MM.1S (cell line): ENCODE results near the gene B4GALNT1.
A peak's percentile ranks its signal among the peaks of the same experiment; 100 is the strongest.

Experiments
- DNase-seq: peaks from one replicate; pipeline ENCODE4 v3.0.0-alpha.2; 2015
- H2AFZ ChIP-seq: fragments of 300-600 bp; sonication (generic); 2 replicates; pipeline ENCODE4 v1.6.0; 2016; ENCODE audit warnings: antibody characterized with exemption, low read length
- H3F3A ChIP-seq: fragments of 300-600 bp; sonication (generic); 2 replicates; pipeline ENCODE4 v1.6.1; 2016; ENCODE audit warnings: mild to moderate bottlenecking, antibody characterized with exemption, low read length, moderate library complexity, mixed read lengths; ENCODE audit not compliant: insufficient read depth
- H3K27ac ChIP-seq: fragments of 300-600 bp; sonication (generic); 2 replicates; pipeline ENCODE4 v1.5.1; 2016; ENCODE audit warnings: mild to moderate bottlenecking, low read length
- H3K27me3 ChIP-seq: fragments of 300-600 bp; sonication (generic); replicated peaks from 2 replicates; pipeline ENCODE4 v1.6.0; 2016; ENCODE audit warnings: low read length; ENCODE audit not compliant: insufficient read depth
- H3K36me3 ChIP-seq: fragments of 300-600 bp; sonication (generic); replicated peaks from 2 replicates; pipeline ENCODE4 v1.6.1; 2016; ENCODE audit warnings: mild to moderate bottlenecking, low read length, mixed read lengths; ENCODE audit not compliant: insufficient read depth
- H3K4me1 ChIP-seq: fragments of 300-600 bp; sonication (generic); 2 replicates; pipeline ENCODE4 v1.6.1; 2016; ENCODE audit warnings: low read length, mixed read lengths
- H3K4me2 ChIP-seq: fragments of 300-600 bp; sonication (generic); 2 replicates; pipeline ENCODE4 v1.6.0; 2016; ENCODE audit warnings: low read depth, low read length
- H3K4me3 ChIP-seq: fragments of 300-600 bp; sonication (generic); 2 replicates; pipeline ENCODE4 v1.5.1; 2016; ENCODE audit warnings: low read length, mixed read lengths
- H3K79me2 ChIP-seq: fragments of 300-600 bp; sonication (generic); 2 replicates; pipeline ENCODE4 v1.6.1; 2016; ENCODE audit warnings: mixed run types, low read length, mixed read lengths
- H3K9ac ChIP-seq: fragments of 300-600 bp; sonication (generic); 2 replicates; pipeline ENCODE4 v1.6.1; 2016; ENCODE audit warnings: low read length, mixed read lengths
- H3K9me2 ChIP-seq: fragments of 300-600 bp; sonication (generic); replicated peaks from 2 replicates; pipeline ENCODE4 v1.6.1; 2016; ENCODE audit warnings: mild to moderate bottlenecking, low read length, mixed read lengths; ENCODE audit not compliant: insufficient read depth
- H3K9me3 ChIP-seq: fragments of 300-600 bp; sonication (generic); replicated peaks from 2 replicates; pipeline ENCODE4 v1.6.1; 2016; ENCODE audit warnings: mild to moderate bottlenecking, low read length, mixed read lengths; ENCODE audit not compliant: insufficient read depth
- H4K20me1 ChIP-seq: fragments of 300-600 bp; sonication (generic); 2 replicates; pipeline ENCODE4 v1.6.1; 2016; ENCODE audit warnings: mild to moderate bottlenecking, low read length, moderate library complexity, mixed read lengths; ENCODE audit not compliant: insufficient read depth
- EZH2 ChIP-seq: fragments of 300-600 bp; sonication (generic); optimal IDR thresholded peaks from 2 replicates; pipeline ENCODE3; 2017; ENCODE audit warnings: low read depth, mild to moderate bottlenecking, antibody characterized with exemption, low read length, mixed read lengths
- EZH2phosphoT487 ChIP-seq: fragments of 300-600 bp; sonication (generic); IDR thresholded peaks from 2 replicates; pipeline ENCODE4 v1.6.1; 2018; ENCODE audit warnings: antibody characterized with exemption, low read length
- TF ChIP-seq, protein P1 (sequence below): fragments of 300-600 bp; sonication (generic); IDR thresholded peaks from 2 replicates; pipeline ENCODE4 v1.5.1; 2016; ENCODE audit warnings: antibody characterized with exemption, low read length, mixed read lengths

Gene B4GALNT1

DNA sequence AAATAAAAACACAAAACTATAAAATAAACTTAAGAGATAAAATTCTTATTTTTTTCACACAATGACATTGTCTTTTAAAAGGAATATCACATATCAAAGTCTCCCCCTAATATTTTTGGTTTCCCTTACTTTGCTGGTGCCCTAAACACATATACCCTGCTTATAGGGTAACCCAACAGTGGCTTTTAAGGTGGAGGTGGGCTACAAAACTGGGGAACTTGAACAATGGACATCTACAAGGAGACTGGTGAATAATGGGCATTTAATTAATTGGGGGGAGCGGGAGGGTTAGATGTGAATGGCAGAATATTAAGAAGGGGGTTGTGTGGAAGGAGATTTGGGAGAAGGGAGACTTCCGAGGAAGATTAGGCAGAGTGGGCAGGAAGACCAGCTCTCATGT, 9.6 kb downstream of the B4GALNT1 start:
- Histone ChIP-seq H3K9ac (no peak overlapping the region), H3F3A (no peaks in the 10 kb centered on the region), H3K36me3 (no peaks in the 10 kb centered on the region), H3K9me3 (no peaks in the 10 kb centered on the region), H3K27ac (no peak overlapping the region), H3K79me2 (no peaks in the 10 kb centered on the region), H2AFZ (no peak overlapping the region), H3K4me3 (no peak overlapping the region), H3K4me2 (no peak overlapping the region), H3K27me3 (peaks cover 43% of the 10 kb centered on the region), H4K20me1 (no peaks in the 10 kb centered on the region), H3K9me2 (no peaks in the 10 kb centered on the region), H3K4me1 (peaks cover 6% of the 10 kb centered on the region)
- TF ChIP-seq EZH2phosphoT487 (no peak), EZH2 (no peak)
- TF ChIP-seq, protein P1, sequence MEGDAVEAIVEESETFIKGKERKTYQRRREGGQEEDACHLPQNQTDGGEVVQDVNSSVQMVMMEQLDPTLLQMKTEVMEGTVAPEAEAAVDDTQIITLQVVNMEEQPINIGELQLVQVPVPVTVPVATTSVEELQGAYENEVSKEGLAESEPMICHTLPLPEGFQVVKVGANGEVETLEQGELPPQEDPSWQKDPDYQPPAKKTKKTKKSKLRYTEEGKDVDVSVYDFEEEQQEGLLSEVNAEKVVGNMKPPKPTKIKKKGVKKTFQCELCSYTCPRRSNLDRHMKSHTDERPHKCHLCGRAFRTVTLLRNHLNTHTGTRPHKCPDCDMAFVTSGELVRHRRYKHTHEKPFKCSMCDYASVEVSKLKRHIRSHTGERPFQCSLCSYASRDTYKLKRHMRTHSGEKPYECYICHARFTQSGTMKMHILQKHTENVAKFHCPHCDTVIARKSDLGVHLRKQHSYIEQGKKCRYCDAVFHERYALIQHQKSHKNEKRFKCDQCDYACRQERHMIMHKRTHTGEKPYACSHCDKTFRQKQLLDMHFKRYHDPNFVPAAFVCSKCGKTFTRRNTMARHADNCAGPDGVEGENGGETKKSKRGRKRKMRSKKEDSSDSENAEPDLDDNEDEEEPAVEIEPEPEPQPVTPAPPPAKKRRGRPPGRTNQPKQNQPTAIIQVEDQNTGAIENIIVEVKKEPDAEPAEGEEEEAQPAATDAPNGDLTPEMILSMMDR = no peak
- DNase-seq = no peak

DNA sequence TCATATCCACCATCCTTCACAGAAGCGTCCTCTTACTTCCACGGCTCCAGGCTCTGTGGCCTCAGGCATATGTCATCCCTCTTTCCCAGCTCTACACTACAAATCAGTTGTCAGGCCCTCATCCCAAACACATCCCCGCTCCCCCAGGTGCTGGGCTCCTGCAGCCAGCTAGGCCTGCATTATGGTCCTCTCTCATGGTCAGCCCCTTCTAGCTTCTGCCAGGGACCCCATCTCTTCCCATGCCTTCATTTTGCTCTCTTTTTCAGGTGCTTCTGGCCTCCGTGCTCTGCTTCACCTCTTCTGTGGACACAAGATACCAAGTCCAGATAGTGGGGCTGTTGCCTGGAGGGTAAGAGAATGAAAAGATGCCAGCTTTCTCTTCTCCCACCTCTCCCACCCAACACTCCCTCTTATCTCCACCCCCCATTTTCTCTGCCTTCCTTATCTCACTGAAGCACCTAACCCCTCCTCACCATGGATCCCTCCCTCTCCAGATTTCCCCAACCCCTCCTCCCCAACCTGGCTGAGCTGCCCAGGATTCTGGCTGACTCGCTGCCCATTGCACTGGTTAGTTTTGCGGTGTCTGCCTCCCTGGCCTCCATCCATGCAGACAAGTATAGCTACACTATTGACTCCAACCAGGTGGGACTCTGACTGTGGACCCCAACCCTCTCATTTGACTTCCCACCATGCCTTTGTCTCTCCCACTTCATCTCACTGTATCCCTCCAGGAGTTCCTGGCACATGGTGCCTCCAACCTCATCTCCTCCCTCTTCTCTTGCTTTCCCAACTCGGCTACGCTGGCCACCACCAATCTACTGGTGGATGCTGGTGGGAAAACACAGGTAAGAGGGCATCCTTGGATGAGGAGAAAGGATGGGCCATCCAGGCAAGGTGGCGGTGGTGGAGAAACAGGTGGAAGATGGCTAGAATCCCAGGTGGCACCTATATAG, 10.4 kb downstream of the B4GALNT1 start:
- Histone ChIP-seq H4K20me1 (no peaks in the 10 kb centered on the region), H3K27ac (no peak overlapping the region), H2AFZ (no peak overlapping the region), H3K27me3 (peaks cover 50% of the 10 kb centered on the region), H3K79me2 (no peaks in the 10 kb centered on the region), H3K9me3 (no peaks in the 10 kb centered on the region), H3K36me3 (no peaks in the 10 kb centered on the region), H3K4me1 (peaks cover 6% of the 10 kb centered on the region), H3K9ac (no peak overlapping the region), H3K4me3 (no peak overlapping the region), H3F3A (no peaks in the 10 kb centered on the region), H3K4me2 (no peak overlapping the region), H3K9me2 (no peaks in the 10 kb centered on the region)
- no peak for TF ChIP-seq EZH2phosphoT487
- TF ChIP-seq, protein P1 = no peak
- TF ChIP-seq EZH2 = no peak
- no peak for DNase-seq

DNA sequence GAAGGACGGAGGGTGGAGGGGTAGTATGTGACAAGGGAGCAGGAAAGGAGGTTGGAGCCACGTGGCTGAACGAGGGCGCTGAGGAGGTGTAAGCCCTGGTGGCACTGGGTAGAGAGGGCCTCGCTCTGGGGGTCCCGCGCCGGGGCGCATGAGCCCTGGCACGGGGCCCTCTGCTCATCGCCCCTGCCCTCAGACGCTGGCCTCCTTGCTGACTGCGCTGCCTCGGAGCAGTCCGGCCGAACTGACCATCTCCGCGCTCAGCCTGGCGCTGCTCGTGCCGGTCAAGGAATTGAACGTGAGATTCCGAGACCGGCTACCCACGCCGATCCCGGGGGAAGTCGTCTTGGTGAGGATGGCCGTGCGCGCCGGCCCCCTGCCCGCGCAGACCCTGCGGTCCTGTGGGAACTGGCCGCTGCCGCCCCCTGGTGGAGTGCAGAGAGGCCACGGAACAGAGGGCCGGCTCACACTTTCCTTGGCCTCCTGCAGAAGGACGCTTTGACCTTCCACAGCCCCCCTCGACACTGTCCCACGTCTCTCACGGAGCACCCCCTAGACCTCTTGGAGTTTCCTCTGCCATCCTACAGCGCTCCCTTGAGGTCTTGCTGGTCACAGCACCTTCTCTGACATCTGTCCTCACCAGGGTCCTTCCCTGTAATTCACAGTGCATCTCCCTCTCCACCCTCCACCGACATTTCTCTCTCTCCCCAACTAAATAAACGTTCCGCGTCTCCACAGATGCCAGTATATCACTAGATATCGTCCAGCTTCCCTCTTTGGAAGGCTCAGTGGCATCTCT, 11.3 kb downstream of the B4GALNT1 start:
- peak; percentile 40 for DNase-seq
- TF ChIP-seq EZH2 (no peak), EZH2phosphoT487 (no peak)
- TF ChIP-seq, protein P1 = peak; percentile 90

More for the DNA sequence above, 11.3 kb downstream of the B4GALNT1 start:
- Histone ChIP-seq H3K4me1 (peaks cover 6% of the 10 kb centered on the region), H3K9ac (no peak overlapping the region), H3K79me2 (no peaks in the 10 kb centered on the region), H3K9me3 (no peaks in the 10 kb centered on the region), H3K36me3 (no peaks in the 10 kb centered on the region), H3K9me2 (no peaks in the 10 kb centered on the region), H3K27me3 (peaks cover 50% of the 10 kb centered on the region), H4K20me1 (no peaks in the 10 kb centered on the region), H3K4me3 (peak overlapping the region; percentile 44), H3F3A (no peaks in the 10 kb centered on the region), H3K4me2 (peak overlapping the region; percentile 93), H3K27ac (no peak overlapping the region), H2AFZ (peak overlapping the region; percentile 74)
